Amygdala (tissue), 56 donors: ENCODE measurements around the gene DBN1.

Source experiments
- DNase-seq, 56 donors: peaks; one replicate each; lab custom pipeline; 2025; lab: John Stamatoyannopoulos, UW

DBN1 gene

DNA sequence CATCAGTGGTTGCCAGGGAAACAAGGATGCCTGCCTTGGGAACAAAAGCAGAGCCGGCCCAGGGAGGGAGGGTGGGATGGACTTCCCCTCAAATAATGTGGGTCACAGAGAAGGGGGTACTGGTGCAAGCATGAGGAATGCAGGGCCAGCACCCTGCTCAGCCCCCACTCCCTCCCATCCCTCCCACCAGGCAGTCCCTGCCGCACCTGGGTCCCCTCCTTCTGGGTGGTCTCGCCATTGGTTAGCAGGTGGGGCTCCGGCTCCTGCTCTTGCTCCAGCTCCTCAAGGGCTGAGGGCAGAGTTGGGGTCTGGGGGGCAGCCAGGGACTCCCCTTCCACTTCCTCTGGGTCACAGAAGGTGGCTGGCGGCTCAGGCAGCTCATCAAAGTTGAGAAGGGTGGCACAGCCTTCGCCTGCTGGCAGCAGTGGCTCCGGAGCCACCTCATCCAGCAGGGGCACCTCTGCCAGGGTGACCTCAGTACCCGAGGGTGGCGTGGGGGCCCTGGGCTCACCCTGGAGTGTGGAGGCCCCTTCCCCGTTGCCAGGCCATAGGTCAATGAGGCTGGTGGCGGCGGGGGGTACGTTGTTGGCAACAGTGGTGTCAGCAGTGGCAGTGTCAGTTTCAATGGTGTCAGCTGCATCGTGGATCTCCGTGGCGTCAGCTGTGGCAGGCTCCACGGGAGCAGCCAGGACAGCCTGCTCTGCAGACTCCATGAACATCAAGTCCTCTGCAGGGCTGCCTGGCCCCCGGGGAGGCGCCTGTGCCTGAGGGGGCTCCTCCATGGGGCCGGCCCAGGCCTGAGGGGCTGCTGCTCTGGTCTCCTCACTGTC, 15.4 kb downstream of the DBN1 start:
- DNase-seq, result no peak

DNA sequence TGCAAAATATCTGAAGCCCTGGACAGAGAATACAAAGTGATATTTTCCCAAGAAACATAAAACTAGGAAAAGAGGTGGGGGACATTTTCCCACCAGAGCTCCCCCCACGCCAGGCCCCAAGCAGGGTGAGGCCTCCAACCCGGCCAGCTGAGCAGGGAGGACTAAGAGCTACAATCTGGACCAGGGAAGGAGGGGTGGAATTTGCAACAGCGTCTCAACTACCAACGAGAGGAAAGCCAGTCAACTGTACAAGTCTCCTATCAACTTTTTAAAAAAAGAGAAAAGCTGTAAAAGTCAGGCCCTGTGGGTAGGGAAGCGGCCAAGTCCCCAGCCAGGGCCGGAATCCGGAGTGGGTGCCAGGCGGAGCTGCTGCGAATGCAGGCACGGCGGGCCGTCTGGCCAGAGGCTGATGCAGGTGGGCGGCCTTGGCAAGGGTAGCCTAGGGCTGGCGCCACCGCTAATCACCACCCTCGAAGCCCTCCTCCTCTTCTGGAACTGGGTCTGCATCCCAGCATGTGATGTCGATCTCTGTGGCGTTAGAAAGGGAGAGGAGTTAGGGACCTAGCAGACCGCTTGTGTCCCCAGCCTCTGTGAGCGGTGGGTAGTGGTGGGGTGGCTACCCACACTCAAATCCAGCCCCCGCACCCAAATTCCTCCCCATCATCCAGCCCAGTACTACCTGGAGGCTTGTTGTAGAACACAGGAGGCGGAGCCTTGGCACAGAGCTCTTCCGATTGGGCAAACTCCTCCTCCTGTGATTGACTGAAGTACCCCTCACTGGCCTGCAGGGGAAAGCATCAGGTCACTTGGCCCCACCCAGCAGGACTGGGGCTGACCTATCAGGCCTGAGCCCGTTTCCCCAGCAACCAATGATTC, 16.2 kb downstream of the DBN1 start:
- DNase-seq, result peak in 52 of 56 donors; percentile 20 to 90 (median 75)

DNA sequence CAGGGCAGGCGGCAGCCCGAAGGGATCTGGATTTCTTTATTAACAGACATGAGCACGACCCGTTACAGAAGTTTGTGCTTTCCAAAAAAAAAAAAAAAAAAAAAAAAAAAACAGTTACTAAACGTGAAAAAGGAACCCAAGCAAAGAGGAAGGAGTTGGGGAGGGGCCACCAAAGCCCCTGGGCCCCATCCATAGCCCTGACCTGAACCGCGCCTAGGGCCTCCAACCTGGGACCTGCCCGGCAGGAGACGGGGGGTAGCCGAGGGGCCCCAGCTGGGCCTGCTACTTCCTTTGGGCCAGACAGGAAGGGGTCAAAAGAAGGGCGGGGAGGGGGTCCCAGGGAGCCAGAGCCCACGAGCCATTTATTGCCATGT, 16.9 kb downstream of the DBN1 start:
- no peak for DNase-seq

DNA sequence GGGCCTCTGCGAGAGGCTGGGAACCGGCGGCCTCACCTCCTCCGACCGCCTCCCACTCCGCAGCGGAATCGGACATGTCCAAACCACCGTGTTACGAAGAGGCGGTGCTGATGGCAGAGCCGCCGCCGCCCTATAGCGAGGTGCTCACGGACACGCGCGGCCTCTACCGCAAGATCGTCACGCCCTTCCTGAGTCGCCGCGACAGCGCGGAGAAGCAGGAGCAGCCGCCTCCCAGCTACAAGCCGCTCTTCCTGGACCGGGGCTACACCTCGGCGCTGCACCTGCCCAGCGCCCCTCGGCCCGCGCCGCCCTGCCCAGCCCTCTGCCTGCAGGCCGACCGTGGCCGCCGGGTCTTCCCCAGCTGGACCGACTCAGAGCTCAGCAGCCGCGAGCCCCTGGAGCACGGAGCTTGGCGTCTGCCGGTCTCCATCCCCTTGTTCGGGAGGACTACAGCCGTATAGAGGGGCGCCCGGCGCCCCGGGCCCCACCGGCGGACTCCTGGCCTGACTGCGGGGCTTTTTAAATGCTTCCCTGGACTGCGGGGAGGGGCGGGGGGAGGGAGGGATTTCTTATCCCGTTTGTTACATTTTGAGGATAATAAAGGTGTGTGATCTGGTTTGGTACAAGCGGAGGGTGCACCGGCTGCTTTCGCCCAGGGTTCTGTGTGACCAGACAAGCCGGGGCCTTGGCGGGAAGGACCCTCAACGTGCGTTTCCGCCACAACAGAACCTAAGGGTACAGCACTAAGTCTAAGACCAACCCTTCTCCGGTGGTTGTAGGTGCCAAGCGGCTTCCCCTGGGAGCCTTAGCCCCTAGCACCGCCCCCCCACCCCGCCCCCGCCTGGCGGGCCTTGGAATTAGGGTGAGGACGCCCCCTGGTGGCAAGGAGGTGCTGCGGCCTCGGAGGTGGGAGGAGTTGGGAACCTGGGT, 17.5 kb downstream of the DBN1 start:
- peak in 54 of 56 donors; percentile 23 to 88 (median 67) for DNase-seq

DNA sequence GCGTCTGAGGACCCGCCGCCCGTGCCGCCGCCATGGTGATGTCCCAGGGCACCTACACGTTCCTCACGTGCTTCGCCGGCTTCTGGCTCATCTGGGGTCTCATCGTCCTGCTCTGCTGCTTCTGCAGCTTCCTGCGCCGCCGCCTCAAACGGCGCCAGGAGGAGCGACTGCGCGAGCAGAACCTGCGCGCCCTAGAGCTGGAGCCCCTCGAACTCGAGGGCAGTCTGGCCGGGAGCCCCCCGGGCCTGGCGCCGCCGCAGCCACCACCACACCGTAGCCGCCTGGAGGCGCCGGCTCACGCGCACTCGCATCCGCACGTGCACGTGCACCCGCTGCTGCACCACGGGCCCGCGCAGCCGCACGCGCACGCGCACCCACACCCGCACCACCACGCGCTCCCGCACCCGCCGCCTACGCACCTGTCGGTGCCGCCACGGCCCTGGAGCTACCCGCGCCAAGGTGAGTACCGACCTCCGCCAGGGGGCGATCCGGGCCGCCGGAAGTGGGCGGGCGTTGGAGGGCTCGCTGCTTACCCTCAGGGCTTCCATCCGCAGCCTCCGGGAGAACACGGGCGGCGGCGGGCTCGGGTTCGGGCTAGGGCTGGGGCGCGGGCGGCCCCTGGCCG, 18.3 kb downstream of the DBN1 start:
- DNase-seq, result peak in 37 of 56 donors; percentile 15 to 70 (median 40)

DNA sequence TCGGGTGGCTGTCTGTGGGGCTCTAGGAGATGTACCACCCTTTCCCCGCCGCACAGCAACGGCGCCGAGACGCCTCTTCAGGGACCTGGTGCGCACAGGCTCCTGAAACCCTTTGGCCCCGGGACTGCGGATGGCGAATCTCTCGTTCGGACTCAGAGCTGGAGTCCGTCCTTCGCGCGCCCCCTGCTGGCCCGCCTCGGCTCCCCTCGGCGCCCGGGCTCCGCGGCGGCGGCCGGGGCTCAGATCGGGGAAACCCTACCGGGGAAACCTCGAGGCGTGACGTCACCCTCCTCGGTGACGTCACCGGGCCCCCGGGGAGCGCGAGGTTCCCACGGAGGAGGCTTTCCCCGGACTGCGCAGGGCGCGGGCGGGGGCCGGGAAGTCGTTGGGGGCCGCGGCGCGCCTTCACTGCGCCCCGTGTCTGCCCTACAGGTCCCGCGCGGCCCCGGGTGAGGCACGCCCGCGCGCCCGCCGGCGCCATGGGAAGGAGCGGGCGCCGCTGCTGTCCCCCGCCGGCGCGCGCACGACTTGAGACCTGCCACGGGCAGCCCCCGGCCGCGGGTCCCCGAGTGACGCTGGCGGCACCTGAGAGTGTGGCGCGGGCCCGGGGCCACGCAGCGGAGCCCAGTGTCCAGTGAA, 18.9 kb downstream of the DBN1 start:
- peak; percentile 25 to 94 (median 72) for DNase-seq

DNA sequence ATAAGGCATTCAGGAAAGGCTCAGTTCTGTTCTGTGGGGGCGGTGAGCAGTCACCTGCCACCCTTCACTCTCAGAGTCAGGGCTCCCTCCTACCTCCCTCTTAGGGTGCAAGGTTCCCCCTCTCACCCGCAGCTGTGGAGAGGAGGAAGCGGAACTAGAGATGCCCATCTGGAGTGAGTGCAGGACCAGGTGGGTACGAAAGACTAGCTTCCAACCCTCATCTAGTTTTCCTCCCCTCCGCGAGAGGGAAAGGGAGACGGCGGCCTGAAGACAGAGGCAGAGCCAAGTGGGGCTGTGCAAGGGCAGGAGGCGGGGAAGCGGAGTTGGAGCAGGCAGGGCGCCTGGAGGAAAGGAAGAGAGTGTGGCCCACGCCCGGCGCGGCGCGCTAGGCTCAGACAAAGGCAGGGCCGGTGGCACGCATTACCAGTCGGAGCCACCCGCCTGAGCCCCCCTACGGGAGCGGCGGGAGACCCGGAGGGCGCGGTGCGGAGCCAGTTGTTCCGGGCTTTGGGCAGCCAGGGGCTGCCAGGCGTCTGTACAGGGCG, 19.5 kb downstream of the DBN1 start:
- DNase-seq, result peak in 23 of 56 donors; percentile 28 to 69 (median 52)

DNA sequence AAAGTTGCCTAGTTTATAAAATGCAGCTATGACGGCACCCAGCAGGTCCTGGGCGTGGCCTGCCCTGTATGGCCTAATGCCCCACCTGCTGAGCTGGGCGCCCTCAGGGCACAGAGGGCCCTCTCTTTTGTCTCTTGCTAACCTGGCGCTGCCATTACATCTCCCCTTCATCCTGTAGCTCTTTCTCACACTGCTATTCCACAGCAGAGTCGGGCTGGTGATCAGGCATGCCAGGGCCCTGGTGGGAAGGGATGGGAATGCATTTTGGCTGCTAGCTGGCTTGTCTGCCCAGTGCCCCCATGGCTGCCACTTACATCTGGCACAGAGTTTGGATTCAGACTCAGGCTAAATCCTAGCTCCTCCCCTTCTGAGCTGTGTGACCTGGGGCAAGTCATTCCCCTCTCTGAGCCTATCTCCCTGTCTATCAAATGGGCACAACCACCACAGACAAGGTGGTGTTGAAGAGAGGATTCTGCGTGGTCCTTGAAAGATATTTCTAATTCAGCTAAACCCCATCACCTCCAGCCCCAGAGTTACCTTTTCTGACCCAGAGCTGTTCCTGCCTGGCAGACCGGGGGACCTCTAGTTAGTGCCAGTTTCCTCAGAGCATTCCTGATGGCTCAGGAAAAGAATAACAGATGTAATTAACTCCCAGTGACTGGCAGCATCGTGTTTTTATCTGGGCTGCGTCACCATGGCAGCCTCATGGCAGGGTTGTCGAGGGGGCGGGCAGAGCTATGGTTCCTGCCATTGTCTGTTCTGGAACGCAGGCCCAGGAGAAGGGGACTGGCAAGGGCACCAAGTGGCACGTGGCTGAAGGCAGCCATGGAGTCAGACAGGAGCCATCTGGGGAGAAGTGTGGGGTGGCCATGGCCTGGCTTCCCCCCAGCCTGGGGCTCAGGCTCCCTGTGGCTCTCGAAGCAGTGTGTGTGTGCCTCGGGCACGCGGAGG, 20.5 kb downstream of the DBN1 start:
- peak in 39 of 56 donors; percentile 16 to 68 (median 41) for DNase-seq

DNA sequence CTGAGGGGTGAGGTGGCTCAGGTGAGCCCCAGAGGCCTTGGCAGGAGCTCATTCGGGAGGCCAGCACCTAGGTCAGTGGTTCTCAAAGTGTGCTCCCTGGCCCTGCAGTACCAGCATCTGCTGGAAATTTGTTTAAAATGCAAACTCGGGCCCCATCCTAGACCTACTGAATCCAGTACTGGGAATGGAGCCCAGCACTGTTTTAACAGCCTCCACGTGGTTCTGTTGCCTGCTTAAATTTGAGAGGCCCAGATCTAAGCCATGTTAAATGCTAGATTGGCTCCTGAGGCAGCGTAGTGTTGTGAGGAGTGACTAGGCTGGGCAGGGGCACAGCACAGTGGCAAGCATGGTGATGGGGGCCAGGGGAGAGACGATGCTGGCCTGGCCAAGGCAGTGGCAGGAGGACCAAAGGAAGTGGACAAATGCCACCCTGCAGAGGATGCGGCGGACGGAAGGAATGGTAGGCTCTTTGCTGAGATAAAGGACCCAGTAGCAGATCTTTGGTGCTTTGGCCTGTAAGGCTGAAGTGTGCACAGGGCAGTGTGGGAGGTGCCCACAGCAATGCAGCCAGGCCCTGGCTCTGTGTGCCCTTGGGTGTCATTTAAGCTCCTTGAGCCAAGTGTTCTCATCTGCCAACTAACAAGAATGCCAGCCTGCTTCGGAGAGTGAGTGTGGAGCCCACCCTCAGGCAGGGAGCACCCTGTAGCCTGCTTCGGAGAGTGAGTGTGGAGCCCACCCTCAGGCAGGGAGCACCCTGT, 22.6 kb downstream of the DBN1 start:
- DNase-seq, result peak in 10 of 56 donors; percentile 19 to 51 (median 38)

DNA sequence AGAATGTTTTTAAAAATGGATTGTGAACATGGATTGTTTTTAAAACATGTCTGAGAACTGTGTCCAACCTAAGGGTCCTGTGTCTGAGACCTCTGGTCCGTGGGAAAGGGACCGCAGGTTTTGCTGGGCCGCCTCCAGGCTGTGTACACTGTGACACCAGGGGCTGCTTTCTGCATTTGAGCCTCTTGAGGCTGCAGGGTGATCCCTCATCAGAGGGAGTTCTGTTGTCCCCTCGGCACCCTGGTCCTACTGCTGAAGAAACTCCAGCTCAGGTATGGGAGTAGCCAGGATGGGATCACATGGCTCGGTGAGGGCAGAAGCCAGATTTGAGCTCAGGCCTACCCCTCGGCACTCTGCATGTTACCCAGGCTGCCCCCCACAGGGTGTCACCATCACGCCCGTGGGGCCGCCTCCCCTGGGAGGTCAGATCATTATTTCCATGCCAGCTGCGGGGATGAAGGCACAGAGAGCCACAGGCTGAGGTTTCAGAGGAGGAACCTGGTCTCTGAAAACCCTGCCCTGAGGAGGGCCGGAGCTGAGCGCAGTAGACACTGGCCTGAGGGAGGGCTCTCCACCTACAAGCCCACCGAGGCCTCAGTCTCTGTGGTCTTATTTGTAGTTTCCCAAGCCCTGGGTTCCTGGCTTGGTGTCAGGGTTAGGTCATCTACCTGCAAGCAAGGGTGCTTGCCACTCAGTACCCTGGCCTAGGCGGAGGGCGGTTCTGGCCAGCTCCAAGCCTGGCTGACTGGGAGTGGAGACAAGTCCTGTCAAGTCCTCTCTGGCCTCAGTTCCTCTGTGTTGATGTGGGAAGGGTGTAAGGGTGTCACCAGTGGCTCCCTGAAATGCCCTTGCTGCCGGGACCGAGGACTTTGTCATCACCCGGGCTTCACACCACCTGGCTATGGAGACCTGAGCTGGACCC, 24.0 kb downstream of the DBN1 start:
- no peak for DNase-seq

DNA sequence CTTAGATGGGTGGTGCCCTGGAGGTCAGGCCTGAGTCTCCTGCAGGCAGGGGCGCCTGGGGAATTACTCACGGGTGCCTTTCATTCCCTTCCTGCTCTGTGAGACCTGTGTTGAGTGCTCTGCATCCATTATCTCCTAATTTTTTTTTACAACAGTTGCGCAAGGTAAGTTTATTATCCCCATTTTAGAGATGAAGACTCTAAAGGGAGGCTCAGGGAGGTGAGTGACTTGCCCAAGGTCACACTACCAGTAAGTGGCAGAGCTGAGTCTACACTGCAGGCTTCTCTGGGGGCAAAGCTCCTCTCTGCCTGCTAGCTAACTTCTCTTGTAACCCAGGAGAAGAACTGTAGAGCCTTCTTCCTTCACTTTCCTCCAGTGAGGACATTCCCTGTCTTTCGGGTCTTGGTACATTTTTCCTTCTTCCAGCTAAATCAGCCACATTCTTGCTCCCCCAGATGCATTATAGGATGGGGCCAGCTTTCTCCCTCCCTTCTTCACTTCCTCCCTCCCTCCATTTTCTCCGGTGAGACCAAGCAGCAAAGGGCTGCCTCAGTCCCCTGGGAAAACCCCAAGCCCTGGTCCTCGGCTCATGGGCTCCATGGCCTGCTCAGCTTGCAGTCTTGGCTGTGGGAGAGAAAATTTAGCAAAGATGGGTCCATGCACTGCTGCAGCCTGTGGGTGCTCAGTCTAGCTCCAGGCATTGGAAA, 25.0 kb downstream of the DBN1 start:
- no peak for DNase-seq

DNA sequence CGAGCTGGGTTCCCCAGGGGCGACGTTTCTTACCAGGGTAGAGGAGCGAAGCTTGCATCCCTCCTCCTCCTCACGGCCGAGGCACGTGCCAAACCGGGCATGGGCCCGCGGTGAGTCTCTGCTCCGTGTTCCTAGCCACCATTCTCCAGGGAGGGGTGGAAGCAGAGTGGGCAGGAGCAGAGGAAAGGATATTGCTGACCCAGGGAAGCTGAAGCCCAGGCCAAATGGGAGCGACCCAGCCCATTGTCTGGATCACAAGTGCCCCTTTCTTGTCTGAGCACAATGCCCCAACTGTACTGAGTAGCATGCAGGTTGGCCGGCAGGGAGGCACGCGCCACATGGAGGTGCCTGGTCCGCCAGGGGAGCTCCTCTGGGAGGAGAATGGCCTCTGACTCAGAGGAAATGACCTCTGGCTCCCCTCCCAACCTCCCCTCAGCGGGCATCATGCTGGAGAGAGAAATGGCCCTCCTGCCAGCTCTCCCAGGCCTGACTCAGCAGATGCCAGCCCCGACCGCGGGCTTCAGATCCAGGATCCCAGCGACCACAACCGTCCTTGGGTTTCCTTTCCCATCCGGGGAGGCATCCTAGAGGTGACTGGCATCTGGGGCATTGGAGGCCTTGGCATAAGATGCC, 25.7 kb downstream of the DBN1 start:
- DNase-seq, result peak in 55 of 56 donors; percentile 35 to 95 (median 82)

DNA sequence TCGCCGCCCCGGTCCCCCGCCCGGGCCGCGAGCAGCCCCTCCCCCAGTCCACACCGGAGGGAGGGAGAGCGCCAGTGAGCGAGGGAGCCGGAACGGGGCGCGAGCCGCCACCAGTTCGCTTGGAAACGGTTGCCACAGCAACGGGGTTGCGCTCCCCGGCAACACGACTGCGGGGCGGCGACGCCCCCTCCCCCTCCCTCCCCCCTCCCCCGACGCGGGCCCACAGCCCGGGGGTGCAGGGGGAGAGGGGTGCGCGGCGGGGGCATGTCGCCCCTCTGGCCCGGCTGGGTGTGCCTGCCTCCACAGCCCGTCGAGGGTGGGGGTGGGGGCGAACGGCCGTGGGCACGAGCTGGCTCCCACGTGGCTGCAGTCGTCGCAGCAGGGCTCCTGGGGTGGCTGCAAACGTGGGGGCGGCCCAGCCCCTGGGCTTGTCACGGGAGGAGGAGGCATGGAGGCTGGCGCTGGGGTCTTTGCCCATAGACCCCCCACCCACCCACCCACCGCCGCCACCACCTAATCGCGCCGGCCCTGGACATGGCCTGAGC, 26.3 kb downstream of the DBN1 start:
- peak in 50 of 56 donors; percentile 34 to 84 (median 69) for DNase-seq
